ENCODE measurements around the gene CKB. TPM values are rescaled to one million over a fixed set of nuclear protein-coding genes. Genes with fewer than 3 reads are reported as not detected.
A peak's percentile ranks its signal among the peaks of the same experiment; 100 is the strongest.
"Not testable (repeated sequence)": the region's sequence is repeated elsewhere in the genome, so short reads cannot be mapped to it uniquely, and the experiment has no call there.

CKB gene
- total RNA-seq, 1 donor from 2014 or later, result 64.7 TPM

GRCh38 chr14:103526247-103526913, 3.8 kb upstream of the CKB start:
- Histone ChIP-seq H3K36me3 (ENCODE audit: control insufficient read depth in 3 of 3, insufficient read depth in 3 of 3, low read length in 3 of 3) (peaks cover 0 to 11% (median 8%) of the 10 kb centered on the region in 3 donors), H3K4me1 (ENCODE audit: control insufficient read depth in 3 of 3, insufficient read depth in 3 of 3, low read length in 3 of 3) (peaks cover 35 to 46% (median 44%) of the 10 kb centered on the region in 3 donors), H3K27me3 (ENCODE audit: control insufficient read depth in 3 of 3, insufficient read depth in 3 of 3, low read length in 3 of 3) (peaks cover 2 to 8% (median 4%) of the 10 kb centered on the region in 3 donors), H3K9me3 (ENCODE audit: control insufficient read depth in 3 of 3, low read length in 3 of 3) (no peaks in the 10 kb centered on the region), H3K4me3 (ENCODE audit: low read length in 3 of 3) (no peak overlapping the region), H3K27ac (ENCODE audit: low read depth, low read length) (no peak overlapping the region), H3K9ac (ENCODE audit: low read depth in 1 of 3, low read length in 3 of 3) (no peak overlapping the region)

DNA sequence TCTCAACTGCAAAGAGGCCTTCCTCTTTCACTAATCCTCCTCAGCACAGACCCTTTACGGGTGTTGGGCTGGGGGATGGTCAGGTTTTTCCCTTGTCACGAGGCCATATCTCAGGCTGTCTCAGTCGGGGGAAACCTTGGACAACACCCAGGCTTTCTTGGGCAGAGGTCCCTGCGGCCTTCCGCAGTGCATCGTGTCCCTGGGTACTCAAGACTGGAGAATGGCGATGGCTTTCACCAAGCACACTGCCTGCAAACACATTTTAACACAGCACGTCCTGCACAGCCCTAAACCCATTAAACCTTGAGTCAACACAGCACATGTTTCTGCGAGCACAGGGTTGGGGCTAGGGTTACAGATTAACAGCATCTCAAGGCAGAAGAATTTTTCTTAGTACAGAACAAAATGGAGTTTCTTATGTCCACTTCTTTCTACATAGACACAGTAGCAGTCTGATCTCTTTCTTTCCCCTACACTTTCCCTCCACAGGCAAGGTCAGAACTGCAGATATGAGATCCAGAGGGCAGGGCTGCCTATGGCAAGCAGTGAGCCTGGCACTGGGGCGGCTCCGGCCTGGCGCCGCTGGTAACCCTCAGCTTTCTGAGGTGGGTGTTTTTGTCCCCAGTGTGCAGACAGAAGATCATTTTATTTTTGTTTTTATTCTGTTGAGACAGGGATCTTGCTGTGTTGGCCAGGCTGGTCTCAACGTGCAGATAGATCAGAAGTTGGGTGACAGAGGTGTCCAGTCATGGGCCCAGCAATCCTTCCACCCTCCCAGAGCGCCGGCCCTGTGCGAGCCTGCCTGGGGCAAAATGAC, 3.0 kb upstream of the CKB start:
- not testable (repeated sequence) for H3K9me3 ChIP-seq (ENCODE audit: control insufficient read depth in 3 of 3, low read length in 3 of 3); H3K4me3 ChIP-seq (ENCODE audit: low read length in 3 of 3); H3K9ac ChIP-seq (ENCODE audit: low read depth in 1 of 3, low read length in 3 of 3); H3K27me3 ChIP-seq (ENCODE audit: control insufficient read depth in 3 of 3, insufficient read depth in 3 of 3, low read length in 3 of 3); H3K27ac ChIP-seq (ENCODE audit: low read depth, low read length); H3K36me3 ChIP-seq (ENCODE audit: control insufficient read depth in 3 of 3, insufficient read depth in 3 of 3, low read length in 3 of 3)
- peaks cover 32 to 46% (median 44%) of the 10 kb centered on the region in 3 donors for H3K4me1 ChIP-seq (ENCODE audit: control insufficient read depth in 3 of 3, insufficient read depth in 3 of 3, low read length in 3 of 3)

DNA sequence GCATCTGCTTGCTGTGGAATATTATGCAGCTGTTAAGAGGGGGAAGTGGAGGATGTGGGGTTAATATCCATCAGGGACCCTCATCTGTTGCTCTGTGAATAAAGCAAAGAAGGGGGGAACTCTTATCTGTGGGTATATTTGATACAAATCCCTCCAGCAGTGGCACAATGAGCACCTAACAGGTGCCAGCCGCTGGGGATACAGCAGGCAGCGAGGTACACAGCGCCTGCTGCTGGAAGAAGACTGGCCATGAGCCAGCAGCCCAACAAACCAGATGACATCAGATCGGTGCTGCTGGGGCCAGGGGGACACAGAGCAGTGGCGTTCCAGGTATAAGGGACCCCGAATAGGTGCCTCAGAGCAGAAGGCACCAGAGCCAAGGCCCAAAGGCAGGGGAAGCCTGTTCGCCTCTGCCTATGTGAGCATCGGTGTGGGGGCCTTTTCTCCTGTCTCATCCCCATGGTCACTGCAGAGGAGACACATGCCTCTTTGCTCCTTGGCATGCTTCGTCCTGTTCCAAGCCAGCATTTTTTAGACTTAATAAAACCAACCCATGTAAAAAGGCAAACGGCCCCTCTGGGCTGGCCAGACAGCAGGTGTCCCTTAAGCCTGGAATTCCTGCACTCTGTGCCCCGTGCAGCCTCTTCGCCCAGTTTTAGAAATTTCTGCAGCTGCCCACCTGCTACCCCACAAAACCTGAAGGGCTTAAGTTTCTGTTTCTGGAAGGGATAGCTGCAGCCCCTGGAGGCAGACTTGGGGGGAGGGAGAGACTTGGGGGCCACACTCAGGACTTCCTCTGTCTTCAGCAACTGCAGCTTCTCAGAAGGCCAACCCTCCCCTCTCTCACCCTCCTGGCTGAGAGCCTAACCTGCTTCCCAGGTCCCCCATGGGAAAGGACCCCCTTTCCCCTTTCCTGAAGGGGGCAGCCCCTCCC, 1.6 kb upstream of the CKB start:
- peaks cover 24 to 44% (median 44%) of the 10 kb centered on the region in 3 donors for H3K4me1 ChIP-seq (ENCODE audit: control insufficient read depth in 3 of 3, insufficient read depth in 3 of 3, low read length in 3 of 3)
- peaks cover 2 to 8% (median 4%) of the 10 kb centered on the region in 3 donors for H3K27me3 ChIP-seq (ENCODE audit: control insufficient read depth in 3 of 3, insufficient read depth in 3 of 3, low read length in 3 of 3)
- H3K36me3 ChIP-seq (ENCODE audit: control insufficient read depth in 3 of 3, insufficient read depth in 3 of 3, low read length in 3 of 3), result no peaks in the 10 kb centered on the region
- peak overlapping the region in 2 of 3 donors; percentile 10 to 25 for H3K9ac ChIP-seq (ENCODE audit: low read depth in 1 of 3, low read length in 3 of 3)
- no peak overlapping the region for H3K27ac ChIP-seq (ENCODE audit: low read depth, low read length)
- no peak overlapping the region for H3K4me3 ChIP-seq (ENCODE audit: low read length in 3 of 3)
- no peaks in the 10 kb centered on the region for H3K9me3 ChIP-seq (ENCODE audit: control insufficient read depth in 3 of 3, low read length in 3 of 3)

DNA sequence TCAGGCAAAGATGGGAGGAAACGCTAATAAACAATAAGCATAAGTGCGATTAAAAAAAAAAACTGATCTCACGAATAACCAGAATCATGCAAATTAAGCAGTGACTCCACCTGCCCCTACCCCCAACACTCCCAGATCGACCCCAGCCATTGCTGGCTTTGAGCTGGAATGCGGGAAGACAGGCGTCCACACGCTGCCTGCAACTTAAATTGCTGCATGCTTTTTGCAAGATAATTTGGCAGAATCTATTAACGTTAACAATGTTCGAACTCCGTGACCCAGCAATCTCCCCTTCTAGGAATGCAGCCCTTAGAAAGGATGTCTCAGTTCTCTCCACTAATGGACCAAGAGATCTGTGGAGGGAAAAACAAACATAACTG, 935 bp upstream of the CKB start:
- H3K4me3 ChIP-seq (ENCODE audit: low read length in 3 of 3), result no peak overlapping the region
- no peaks in the 10 kb centered on the region for H3K9me3 ChIP-seq (ENCODE audit: control insufficient read depth in 3 of 3, low read length in 3 of 3)
- H3K9ac ChIP-seq (ENCODE audit: low read depth in 1 of 3, low read length in 3 of 3), result no peak overlapping the region
- H3K27ac ChIP-seq (ENCODE audit: low read depth, low read length), result no peak overlapping the region
- peaks cover 28 to 50% (median 47%) of the 10 kb centered on the region in 3 donors for H3K4me1 ChIP-seq (ENCODE audit: control insufficient read depth in 3 of 3, insufficient read depth in 3 of 3, low read length in 3 of 3)
- peaks cover 2 to 8% (median 4%) of the 10 kb centered on the region in 3 donors for H3K27me3 ChIP-seq (ENCODE audit: control insufficient read depth in 3 of 3, insufficient read depth in 3 of 3, low read length in 3 of 3)
- no peaks in the 10 kb centered on the region for H3K36me3 ChIP-seq (ENCODE audit: control insufficient read depth in 3 of 3, insufficient read depth in 3 of 3, low read length in 3 of 3)

DNA sequence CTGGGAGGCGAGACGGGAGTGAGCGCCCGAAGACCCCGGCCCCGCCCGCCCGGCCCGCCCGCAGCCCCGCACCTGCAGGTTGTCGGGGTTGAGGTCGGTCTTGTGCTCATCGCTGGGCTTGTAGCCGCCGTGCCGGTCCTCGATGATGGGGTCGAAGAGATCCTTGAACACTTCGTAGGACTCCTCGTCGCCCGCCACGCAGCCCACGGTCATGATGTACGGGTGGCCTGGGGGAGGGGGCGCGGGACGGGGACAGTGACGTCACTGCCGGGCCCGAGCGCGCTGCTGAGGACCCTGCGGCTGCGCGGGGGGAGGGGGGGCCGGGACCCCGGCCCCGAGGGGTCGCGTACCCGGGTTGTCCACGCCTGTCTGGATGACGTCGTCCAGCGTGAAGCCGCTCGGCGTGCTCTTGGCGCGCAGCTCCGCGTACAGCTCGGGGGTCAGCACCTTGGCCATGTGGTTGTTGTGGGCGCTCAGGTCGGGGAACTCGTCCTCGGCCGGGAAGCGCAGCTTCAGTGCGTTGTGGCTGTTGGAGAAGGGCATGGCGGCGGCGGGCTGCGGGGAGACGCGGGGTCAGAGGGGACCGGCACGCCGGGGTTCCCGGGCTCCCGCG, 573 bp downstream of the CKB start:
- Histone ChIP-seq H3K9ac (ENCODE audit: low read depth in 1 of 3, low read length in 3 of 3) (peak overlapping the region in 2 of 3 donors; percentile 23 to 62), H3K36me3 (ENCODE audit: control insufficient read depth in 3 of 3, insufficient read depth in 3 of 3, low read length in 3 of 3) (no peaks in the 10 kb centered on the region), H3K4me1 (ENCODE audit: control insufficient read depth in 3 of 3, insufficient read depth in 3 of 3, low read length in 3 of 3) (peaks cover 23 to 45% (median 42%) of the 10 kb centered on the region in 3 donors), H3K27me3 (ENCODE audit: control insufficient read depth in 3 of 3, insufficient read depth in 3 of 3, low read length in 3 of 3) (peaks cover 2 to 8% (median 4%) of the 10 kb centered on the region in 3 donors), H3K9me3 (ENCODE audit: control insufficient read depth in 3 of 3, low read length in 3 of 3) (no peaks in the 10 kb centered on the region), H3K4me3 (ENCODE audit: low read length in 3 of 3) (peak overlapping the region; percentile 62 to 73 (median 65)), H3K27ac (ENCODE audit: low read depth, low read length) (no peak overlapping the region)

GRCh38 chr14:103521438-103521950, 1.1 kb downstream of the CKB start:
- H3K27me3 ChIP-seq (ENCODE audit: control insufficient read depth in 3 of 3, insufficient read depth in 3 of 3, low read length in 3 of 3), result peaks cover 2 to 8% (median 4%) of the 10 kb centered on the region in 3 donors
- H3K9me3 ChIP-seq (ENCODE audit: control insufficient read depth in 3 of 3, low read length in 3 of 3), result no peaks in the 10 kb centered on the region
- peaks cover 19 to 45% (median 41%) of the 10 kb centered on the region in 3 donors for H3K4me1 ChIP-seq (ENCODE audit: control insufficient read depth in 3 of 3, insufficient read depth in 3 of 3, low read length in 3 of 3)
- peak overlapping the region; percentile 47 for H3K27ac ChIP-seq (ENCODE audit: low read depth, low read length)
- peak overlapping the region in 1 of 3 donors; percentile 50 for H3K9ac ChIP-seq (ENCODE audit: low read depth in 1 of 3, low read length in 3 of 3)
- H3K4me3 ChIP-seq (ENCODE audit: low read length in 3 of 3), result peak overlapping the region in 2 of 3 donors; percentile 65 to 70
- no peaks in the 10 kb centered on the region for H3K36me3 ChIP-seq (ENCODE audit: control insufficient read depth in 3 of 3, insufficient read depth in 3 of 3, low read length in 3 of 3)

DNA sequence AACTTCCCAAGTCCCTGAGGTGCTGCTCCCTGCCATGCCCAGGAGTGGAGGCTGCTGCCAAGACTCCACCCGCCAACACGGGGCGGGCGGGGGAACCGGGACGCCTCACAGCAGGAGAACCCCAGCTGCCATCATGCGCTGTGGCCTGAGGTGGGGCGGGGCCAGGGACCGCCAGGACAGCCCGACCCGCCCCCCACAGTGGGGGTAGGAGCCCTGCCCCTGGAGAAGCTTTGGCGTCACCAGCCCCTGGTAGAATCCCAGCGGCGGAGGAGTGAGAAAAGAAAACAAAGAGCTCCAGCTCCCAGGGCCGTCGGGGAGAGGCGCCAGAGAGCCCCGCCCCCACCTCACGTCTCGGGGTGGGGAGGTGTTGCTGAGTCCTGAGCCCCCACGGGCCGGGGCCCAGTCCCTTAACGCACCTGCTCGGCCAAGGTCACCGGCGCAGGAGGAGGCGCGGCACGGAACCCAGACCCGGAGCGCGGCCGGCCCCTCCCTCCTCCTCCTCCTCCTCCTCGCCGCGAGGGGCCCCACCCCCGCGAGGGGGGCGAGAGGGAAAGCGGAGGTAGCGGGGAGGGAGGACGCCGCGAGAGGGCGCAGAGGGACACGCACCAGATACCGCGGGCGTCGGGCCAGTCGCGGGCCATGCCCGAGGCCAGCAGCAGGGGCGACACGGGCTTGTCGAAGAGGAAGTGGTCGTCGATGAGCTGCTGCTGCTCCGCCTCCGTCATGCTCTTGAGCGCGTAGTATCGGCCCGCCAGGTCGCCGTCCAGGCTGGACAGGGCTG, 1.8 kb downstream of the CKB start:
- Histone ChIP-seq H3K27me3 (ENCODE audit: control insufficient read depth in 3 of 3, insufficient read depth in 3 of 3, low read length in 3 of 3) (peaks cover 2 to 8% (median 4%) of the 10 kb centered on the region in 3 donors), H3K36me3 (ENCODE audit: control insufficient read depth in 3 of 3, insufficient read depth in 3 of 3, low read length in 3 of 3) (no peaks in the 10 kb centered on the region), H3K4me3 (ENCODE audit: low read length in 3 of 3) (peak overlapping the region in 2 of 3 donors; percentile 65 to 70), H3K4me1 (ENCODE audit: control insufficient read depth in 3 of 3, insufficient read depth in 3 of 3, low read length in 3 of 3) (peaks cover 19 to 45% (median 41%) of the 10 kb centered on the region in 3 donors), H3K27ac (ENCODE audit: low read depth, low read length) (peak overlapping the region; percentile 47), H3K9ac (ENCODE audit: low read depth in 1 of 3, low read length in 3 of 3) (peak overlapping the region in 2 of 3 donors; percentile 23 to 54), H3K9me3 (ENCODE audit: control insufficient read depth in 3 of 3, low read length in 3 of 3) (no peaks in the 10 kb centered on the region)

DNA sequence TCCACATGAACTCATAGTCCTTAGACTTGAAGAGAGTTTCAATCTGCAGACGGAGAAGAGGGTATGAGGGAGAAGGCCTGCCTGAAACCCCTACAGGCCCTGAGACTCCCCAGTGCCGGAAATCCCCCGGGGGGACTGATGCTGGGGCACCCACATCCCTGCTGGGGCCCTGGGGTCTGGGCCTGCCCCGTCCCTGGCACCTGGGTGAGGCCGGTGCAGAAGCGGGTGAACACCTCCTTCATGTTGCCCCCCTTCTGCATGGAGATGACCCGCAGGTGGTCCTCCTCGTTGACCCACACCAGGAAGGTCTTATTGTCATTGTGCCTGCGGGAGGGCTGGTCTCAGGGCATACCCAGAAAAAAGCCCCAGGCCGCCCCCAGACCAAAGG, 2.4 kb downstream of the CKB start:
- peaks cover 2 to 8% (median 4%) of the 10 kb centered on the region in 3 donors for H3K27me3 ChIP-seq (ENCODE audit: control insufficient read depth in 3 of 3, insufficient read depth in 3 of 3, low read length in 3 of 3)
- no peaks in the 10 kb centered on the region for H3K9me3 ChIP-seq (ENCODE audit: control insufficient read depth in 3 of 3, low read length in 3 of 3)
- H3K36me3 ChIP-seq (ENCODE audit: control insufficient read depth in 3 of 3, insufficient read depth in 3 of 3, low read length in 3 of 3), result no peaks in the 10 kb centered on the region
- H3K4me3 ChIP-seq (ENCODE audit: low read length in 3 of 3), result no peak overlapping the region
- H3K4me1 ChIP-seq (ENCODE audit: control insufficient read depth in 3 of 3, insufficient read depth in 3 of 3, low read length in 3 of 3), result peaks cover 19 to 45% (median 41%) of the 10 kb centered on the region in 3 donors
- H3K9ac ChIP-seq (ENCODE audit: low read depth in 1 of 3, low read length in 3 of 3), result no peak overlapping the region
- peak overlapping the region; percentile 47 for H3K27ac ChIP-seq (ENCODE audit: low read depth, low read length)
